Type B pancreatic cell (in vitro differentiated cells): Measurements from ENCODE around the gene COL6A1. TPM values are rescaled to one million over a fixed set of nuclear protein-coding genes. Genes with fewer than 3 reads are reported as not detected.
A peak's percentile ranks its signal among the peaks of the same experiment; 100 is the strongest.

Source experiments
- DNase-seq: peaks from one replicate; pipeline ENCODE4 v3.0.0; 2021; ENCODE audit warnings: mixed read lengths; ENCODE audit not compliant: unreplicated experiment; ENCODE audit errors: extremely low spot score
- H3K27ac Mint-ChIP-seq: 2 replicates; pipeline ENCODE4 v1.8.0; 2021; ENCODE audit warnings: mild to moderate bottlenecking, mixed read lengths
- H3K27me3 Mint-ChIP-seq: 2 replicates; pipeline ENCODE4 v1.8.0; 2021; ENCODE audit warnings: mixed read lengths
- H3K36me3 Mint-ChIP-seq: 2 replicates; pipeline ENCODE4 v1.8.0; 2021; ENCODE audit warnings: mixed read lengths
- H3K4me1 Mint-ChIP-seq: one replicate; pipeline ENCODE4 v1.8.0; 2021; ENCODE audit warnings: mixed read lengths; ENCODE audit not compliant: unreplicated experiment
- H3K4me3 Mint-ChIP-seq: 2 replicates; pipeline ENCODE4 v1.8.0; 2021; ENCODE audit warnings: mild to moderate bottlenecking, mixed read lengths
- H3K9me3 Mint-ChIP-seq: 2 replicates; pipeline ENCODE4 v1.8.0; 2021; ENCODE audit warnings: mixed read lengths
- CTCF ChIP-seq: fragments of 200-600 bp; sonication (generic); conservative IDR thresholded peaks from 2 replicates; pipeline ENCODE4 v1.5.0; 2021; ENCODE audit warnings: antibody characterized with exemption, mild to moderate bottlenecking
- total RNA-seq: library from RNA; stranded (reverse); gene quantifications from 2 replicates; pipeline ENCODE4 v1.2.1, GENCODE V29; 2021; ENCODE audit warnings: low replicate concordance

The COL6A1 gene
- total RNA-seq, 1 donor from 2014 or later: 167 TPM

GRCh38 chr21:45980271-45980670 is 1.3 kb upstream of the COL6A1 start:
- no peak for DNase-seq
- Mint-ChIP-seq H3K36me3 (peaks cover 10% of the 10 kb centered on the region), H3K9me3 (no peaks in the 10 kb centered on the region), H3K27me3 (peaks cover 28% of the 10 kb centered on the region), H3K4me3 (no peak overlapping the region), H3K4me1 (peaks cover 16% of the 10 kb centered on the region), H3K27ac (no peak overlapping the region)
- TF ChIP-seq CTCF: no peak

DNA sequence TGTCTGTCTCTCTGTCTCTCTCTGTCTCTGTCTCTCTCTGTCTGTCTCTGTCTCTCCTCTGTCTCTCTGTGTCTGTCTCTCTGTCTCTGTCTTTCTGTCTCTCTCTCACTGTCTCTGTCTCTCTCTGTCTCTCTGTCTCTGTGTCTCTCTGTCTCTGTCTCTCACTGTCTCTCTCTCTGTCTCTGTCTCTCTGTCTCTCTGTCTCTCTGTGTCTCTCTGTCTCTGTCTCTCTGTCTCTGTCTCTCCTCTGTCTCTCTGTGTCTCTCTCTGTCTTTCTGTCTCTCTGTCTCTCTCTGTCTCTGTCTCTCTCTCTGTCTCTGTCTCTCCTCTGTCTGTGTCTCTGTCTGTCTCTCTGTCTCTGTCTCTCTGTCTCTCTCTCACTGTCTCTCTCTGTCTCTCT is 873 bp upstream of the COL6A1 start:
- H3K4me1 Mint-ChIP-seq: peaks cover 13% of the 10 kb centered on the region
- H3K27me3 Mint-ChIP-seq: peaks cover 24% of the 10 kb centered on the region
- no peak overlapping the region for H3K4me3 Mint-ChIP-seq
- H3K36me3 Mint-ChIP-seq: peaks cover 10% of the 10 kb centered on the region
- no peaks in the 10 kb centered on the region for H3K9me3 Mint-ChIP-seq
- H3K27ac Mint-ChIP-seq: no peak overlapping the region
- no peak for TF ChIP-seq CTCF
- no peak for DNase-seq

DNA sequence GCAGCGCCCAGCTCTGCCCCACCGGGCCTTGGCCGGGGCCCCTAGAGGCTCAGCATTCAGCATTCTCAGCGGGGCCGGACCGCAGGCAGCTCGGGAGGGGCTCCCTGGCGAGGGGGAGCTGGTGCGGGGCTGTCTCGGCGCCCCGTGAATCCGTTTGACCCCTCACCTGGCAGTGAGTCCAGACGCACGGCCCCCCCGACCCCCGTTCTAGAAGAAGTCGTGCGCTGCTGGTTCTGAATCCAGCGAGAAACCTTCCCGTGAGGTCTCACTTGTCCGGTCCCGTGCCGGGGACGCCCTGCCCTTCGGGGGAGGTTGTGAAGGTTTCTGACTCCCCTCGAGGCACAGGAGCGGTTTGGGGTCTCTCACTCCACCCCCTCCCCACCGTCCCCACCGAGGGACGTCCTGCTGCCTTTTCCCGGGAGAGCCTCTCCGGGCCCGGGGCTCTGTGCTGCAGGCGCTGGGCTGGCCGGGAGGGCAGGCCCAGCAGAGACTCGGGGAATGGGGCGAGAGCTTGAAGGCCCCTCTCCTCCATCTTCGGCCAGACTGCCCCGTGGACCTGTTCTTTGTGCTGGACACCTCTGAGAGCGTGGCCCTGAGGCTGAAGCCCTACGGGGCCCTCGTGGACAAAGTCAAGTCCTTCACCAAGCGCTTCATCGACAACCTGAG is 655 bp downstream of the COL6A1 start:
- Mint-ChIP-seq H3K36me3 (peaks cover 10% of the 10 kb centered on the region), H3K27ac (no peak overlapping the region), H3K4me1 (peaks cover 4% of the 10 kb centered on the region), H3K4me3 (peak overlapping the region; percentile 84), H3K27me3 (peaks cover 14% of the 10 kb centered on the region), H3K9me3 (no peaks in the 10 kb centered on the region)
- TF ChIP-seq CTCF: no peak
- DNase-seq: no peak

DNA sequence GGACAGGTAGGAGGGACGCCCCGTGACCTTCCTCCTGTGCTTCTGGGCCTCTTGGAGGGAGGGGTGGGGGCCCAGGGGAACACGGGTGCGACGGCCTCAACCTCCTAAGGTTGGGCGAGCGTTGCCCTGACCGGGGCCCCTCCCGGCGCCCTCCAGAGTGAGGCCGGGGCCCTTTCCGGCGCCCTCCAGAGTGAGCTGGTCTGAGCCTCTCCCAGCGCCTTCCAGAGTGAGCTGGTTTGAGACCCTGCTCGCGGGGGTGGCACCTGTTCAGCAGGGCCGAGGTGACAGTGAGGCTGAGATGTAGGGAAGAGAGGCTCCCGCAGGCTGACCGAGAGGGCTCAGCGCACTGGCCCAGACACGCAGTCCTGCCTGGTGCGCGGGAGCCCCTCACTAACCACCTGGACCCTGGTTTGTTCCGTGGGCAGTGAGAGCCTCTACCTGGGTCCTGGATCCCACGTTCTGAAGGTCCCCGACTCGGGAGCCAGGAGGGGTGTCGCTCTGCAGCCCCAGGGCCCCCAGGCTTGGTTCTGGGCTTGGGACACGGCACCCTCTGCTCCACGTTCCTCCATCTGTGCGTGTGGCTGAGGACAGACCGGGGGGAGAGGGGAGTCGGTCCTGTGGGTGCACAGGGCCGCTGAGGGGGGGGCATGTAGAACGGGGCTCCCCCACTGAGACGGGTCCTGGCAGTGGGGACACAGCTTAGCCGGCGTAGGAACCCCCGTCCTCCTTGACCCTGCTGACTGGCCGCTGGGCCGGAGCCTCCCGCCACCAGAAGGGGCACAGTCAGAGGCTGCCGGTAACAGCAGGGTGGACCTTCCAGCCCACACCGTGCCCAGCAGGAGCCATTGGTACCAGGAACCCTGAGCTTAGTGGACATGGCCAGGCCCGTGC is 1.4 kb downstream of the COL6A1 start:
- DNase-seq: no peak
- Mint-ChIP-seq H3K36me3 (peaks cover 10% of the 10 kb centered on the region), H3K4me3 (peak overlapping the region; percentile 84), H3K9me3 (no peaks in the 10 kb centered on the region), H3K27ac (no peak overlapping the region), H3K4me1 (peaks cover 4% of the 10 kb centered on the region), H3K27me3 (peaks cover 14% of the 10 kb centered on the region)
- no peak for TF ChIP-seq CTCF

GRCh38 chr21:45983649-45983965 is 2.0 kb downstream of the COL6A1 start:
- Mint-ChIP-seq H3K27me3 (peaks cover 11% of the 10 kb centered on the region), H3K9me3 (no peaks in the 10 kb centered on the region), H3K36me3 (peaks cover 10% of the 10 kb centered on the region), H3K4me3 (no peak overlapping the region), H3K4me1 (peaks cover 1% of the 10 kb centered on the region), H3K27ac (no peak overlapping the region)
- no peak for DNase-seq
- TF ChIP-seq CTCF: no peak
